ENCODE results near the gene WAS. TPM values are rescaled to one million over a fixed set of nuclear protein-coding genes. Genes with fewer than 3 reads are reported as not detected.

Gene WAS
- total RNA-seq, 1 experiment from 2014 or later: 0.24 TPM

DNA sequence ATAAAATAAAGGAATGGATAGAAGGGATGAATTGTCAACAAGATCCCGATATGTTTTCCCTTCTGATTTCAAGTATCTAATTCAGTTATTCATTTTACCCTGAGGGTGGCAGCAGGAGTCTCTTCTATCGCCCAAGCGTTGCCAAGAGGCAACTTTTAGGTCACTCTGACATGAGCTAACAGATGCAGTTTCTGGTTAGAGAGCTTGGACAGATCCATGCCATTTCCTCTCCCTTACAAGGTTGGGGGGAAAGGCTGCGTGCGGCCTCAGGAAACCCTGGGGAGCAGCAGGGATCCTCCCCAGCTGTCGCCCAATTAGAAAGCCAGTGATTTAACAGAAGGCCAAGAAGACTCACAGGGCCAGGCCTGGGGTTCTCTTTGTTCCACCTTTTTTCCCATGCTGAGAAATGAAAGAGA is 35.3 kb upstream of the WAS start:
- no peak overlapping the region; a peak in 2 of 7 replicates for H3K27ac Mint-ChIP-seq
- H2BK12ac ChIP-seq (ENCODE audit: insufficient read length, low read depth, low read length): no peak overlapping the region
- no peak overlapping the region for H2BK20ac ChIP-seq (ENCODE audit: low read depth, low read length, poor library complexity, severe bottlenecking)
- H3K23me2 ChIP-seq (ENCODE audit: insufficient read length, low read depth, low read length, poor library complexity, severe bottlenecking): no peaks in the 10 kb centered on the region
- H3K9me3 ChIP-seq (ENCODE audit: control insufficient read depth, low read depth, low read length): no peaks in the 10 kb centered on the region
- no peak overlapping the region for H3K23ac ChIP-seq (ENCODE audit: insufficient read length, low read depth, low read length)
- no peak overlapping the region for H2BK120ac ChIP-seq (ENCODE audit: low read depth, low read length, poor library complexity, severe bottlenecking)
- TF ChIP-seq, protein P1, sequence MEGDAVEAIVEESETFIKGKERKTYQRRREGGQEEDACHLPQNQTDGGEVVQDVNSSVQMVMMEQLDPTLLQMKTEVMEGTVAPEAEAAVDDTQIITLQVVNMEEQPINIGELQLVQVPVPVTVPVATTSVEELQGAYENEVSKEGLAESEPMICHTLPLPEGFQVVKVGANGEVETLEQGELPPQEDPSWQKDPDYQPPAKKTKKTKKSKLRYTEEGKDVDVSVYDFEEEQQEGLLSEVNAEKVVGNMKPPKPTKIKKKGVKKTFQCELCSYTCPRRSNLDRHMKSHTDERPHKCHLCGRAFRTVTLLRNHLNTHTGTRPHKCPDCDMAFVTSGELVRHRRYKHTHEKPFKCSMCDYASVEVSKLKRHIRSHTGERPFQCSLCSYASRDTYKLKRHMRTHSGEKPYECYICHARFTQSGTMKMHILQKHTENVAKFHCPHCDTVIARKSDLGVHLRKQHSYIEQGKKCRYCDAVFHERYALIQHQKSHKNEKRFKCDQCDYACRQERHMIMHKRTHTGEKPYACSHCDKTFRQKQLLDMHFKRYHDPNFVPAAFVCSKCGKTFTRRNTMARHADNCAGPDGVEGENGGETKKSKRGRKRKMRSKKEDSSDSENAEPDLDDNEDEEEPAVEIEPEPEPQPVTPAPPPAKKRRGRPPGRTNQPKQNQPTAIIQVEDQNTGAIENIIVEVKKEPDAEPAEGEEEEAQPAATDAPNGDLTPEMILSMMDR (conservative IDR thresholded peaks at IDR 0.05): peak; percentile 47; the same call in 2 of the 3 replicates
- peaks cover 10 to 18% of the 10 kb centered on the region in 2 experiments for H3K4me1 Mint-ChIP-seq
- DNase-seq: peak; percentile 62
- no peak overlapping the region for H3K4ac ChIP-seq (ENCODE audit: low read depth, low read length)
- no peak overlapping the region for H4K5ac ChIP-seq (ENCODE audit: insufficient read length, low read depth, low read length)
- peaks cover 25% of the 10 kb centered on the region for H3K27me3 Mint-ChIP-seq (ENCODE audit: low read depth)
- no peak overlapping the region for H2BK15ac ChIP-seq (ENCODE audit: low read depth, low read length)
- no peak overlapping the region for H3T11ph ChIP-seq (ENCODE audit: low read length)
- H3K14ac ChIP-seq (ENCODE audit: insufficient read depth, low read length): no peak overlapping the region
- H3K27me3 ChIP-seq (ENCODE audit: insufficient read depth, low read length): no peaks in the 10 kb centered on the region
- no peaks in the 10 kb centered on the region for H3K79me2 ChIP-seq (ENCODE audit: insufficient read depth, low read length)
- no peaks in the 10 kb centered on the region for H4K20me1 ChIP-seq (ENCODE audit: control insufficient read depth, insufficient read depth, insufficient read length)
- no peaks in the 10 kb centered on the region; the same call in 1 of the 2 replicates for H3K4me1 ChIP-seq (ENCODE audit: insufficient read depth, low read length)
- H2AK5ac ChIP-seq (ENCODE audit: insufficient read length, low read length): no peak overlapping the region
- H3K4me2 ChIP-seq (ENCODE audit: insufficient read depth, insufficient read length, low read length): no peak overlapping the region
- H2BK5ac ChIP-seq (ENCODE audit: insufficient read length, low read length): no peak overlapping the region
- no peak overlapping the region for H2AFZ ChIP-seq (ENCODE audit: low read length)
- H3K36me3 Mint-ChIP-seq (ENCODE audit: insufficient read depth in 1 of 3, low read depth in 3 of 3): peaks cover 0 to 4% (median 0%) of the 10 kb centered on the region in 3 experiments; a peak in 2 of 7 replicates
- no peak overlapping the region for H3K56ac ChIP-seq (ENCODE audit: insufficient read length, low read depth, low read length)
- no peak overlapping the region for H4K8ac ChIP-seq (replicated peaks; ENCODE audit: insufficient read length, low read depth, low read length)
- H3K9me3 Mint-ChIP-seq: peaks cover 54 to 72% of the 10 kb centered on the region in 2 experiments
- no peak overlapping the region for H3K9ac ChIP-seq (ENCODE audit: extremely low read depth, insufficient read length, low read length)
- H4K91ac ChIP-seq (ENCODE audit: insufficient read length, low read depth, low read length): no peak overlapping the region
- H3K27ac ChIP-seq (ENCODE audit: insufficient read length, low read depth, low read length): no peak overlapping the region
- no peaks in the 10 kb centered on the region for H3K79me1 ChIP-seq (ENCODE audit: insufficient read depth, low read depth, low read length, poor library complexity, severe bottlenecking)
- WGBS (ENCODE audit: extremely low coverage, insufficient read length, low lambda C conversion rate): no CpG with 5 or more reads among the region's 6 CpGs
- no peak overlapping the region; a peak in 1 of 5 replicates for H3K4me3 Mint-ChIP-seq
- no peak overlapping the region for H3K18ac ChIP-seq (ENCODE audit: insufficient read length, low read depth, low read length)
